K562 (cell line): ENCODE data around the gene RREB1. TPM values are rescaled to one million over a fixed set of nuclear protein-coding genes. Genes with fewer than 3 reads are reported as not detected.

Experiments
- ATAC-seq: fragments of 200-7000 bp; cut with Tn5 transposase; 3 replicates; pipeline ENCODE4 v1.9.1; 2020; ENCODE audit warnings: moderate library complexity
- BruUV-seq: library from RNA; stranded (reverse); fragments of 400-500 nt; replicated peaks from 2 replicates; lab custom pipeline; 2021; lab: Mats Ljungman, UMichigan
- CTCF ChIA-PET: fragments of 300-600 bp; formaldehyde crosslinking; extraction: SDS; loops from one replicate; lab custom pipeline; 2021; ENCODE audit warnings: low intra/inter-chr PET ratio; lab: Yijun Ruan, JAX
- POLR2A ChIA-PET: fragments of 300-600, 350-650 bp; sonication (Branson Sonifier 250); formaldehyde crosslinking; extraction: SDS; loops from one replicate; lab custom pipeline; 2021; ENCODE audit warnings: antibody characterized with exemption, inconsistent platforms; lab: Yijun Ruan, JAX
- DNase-seq, 4 experiments: peaks; one replicate each; pipeline versions ENCODE4 v3.0.0 to v3.0.0-alpha.2; 2011 to 2018; ENCODE audit warnings: low spot score in 3 of 4, mixed read lengths in 3 of 4; ENCODE audit errors: extremely low read depth in 1 of 4
- FAIRE-seq: peaks from 2 replicates; lab custom pipeline; 2011; peaks lifted over from hg19 to GRCh38; lab: Jason Lieb, UNC
- H2AFZ ChIP-seq: 2 replicates; pipeline ENCODE4 v1.6.0; 2011; ENCODE audit warnings: low read depth, low read length, control low read depth, inconsistent platforms
- H3K27ac ChIP-seq: fragments of 200-600 bp; 3 replicates; pipeline ENCODE4 v1.8.0; 2011; ENCODE audit warnings: low read depth, mild to moderate bottlenecking, control low read depth, inconsistent platforms, low read length, moderate library complexity, mixed read lengths; ENCODE audit errors: extremely low read depth
- H3K27me3 ChIP-seq, 2 experiments: fragments of 300-600 bp in 1 of 2; 2 replicates in 1 of 2; 3 replicates in 1 of 2; pipeline versions ENCODE4 v1.6.0 to v1.8.0; 2011; ENCODE audit warnings: inconsistent platforms in 2 of 2, low read length in 2 of 2, mild to moderate bottlenecking in 1 of 2, mixed read lengths in 1 of 2, moderate library complexity in 1 of 2; ENCODE audit not compliant: control insufficient read depth in 2 of 2, insufficient read depth in 2 of 2
- H3K36me3 ChIP-seq: fragments of 300-600 bp; 3 replicates; pipeline ENCODE4 v1.8.0; 2011; ENCODE audit warnings: mild to moderate bottlenecking, low read length, inconsistent platforms; ENCODE audit not compliant: control insufficient read depth, insufficient read depth
- H3K4me1 ChIP-seq, 2 experiments: fragments of 200-600 bp in 1 of 2; replicated peaks in 1 of 2; 2 replicates in 1 of 2; 3 replicates in 1 of 2; pipeline versions ENCODE4 v1.5.1 to v1.8.0; 2011; ENCODE audit warnings: inconsistent platforms in 2 of 2, low read length in 2 of 2, mild to moderate bottlenecking in 1 of 2, mixed read lengths in 1 of 2, moderate library complexity in 1 of 2; ENCODE audit not compliant: control insufficient read depth in 2 of 2, insufficient read depth in 2 of 2
- H3K4me2 ChIP-seq: 2 replicates; pipeline ENCODE4 v1.6.1; 2011; ENCODE audit warnings: low read length, control low read depth, inconsistent platforms, mixed read lengths; ENCODE audit not compliant: insufficient read depth
- H3K4me3 ChIP-seq: fragments of 200-600 bp; sonication (generic), shearing (Covaris generic); 2 replicates; pipeline ENCODE4 v1.5.1; 2016; ENCODE audit warnings: control low read depth, inconsistent platforms
- H3K79me2 ChIP-seq: fragments of 200-600 bp; 3 replicates; pipeline ENCODE4 v1.8.0; 2011; ENCODE audit warnings: low read length, inconsistent platforms; ENCODE audit not compliant: control insufficient read depth, insufficient read depth
- H3K9ac ChIP-seq, 2 experiments: 2 replicates each; pipeline versions ENCODE4 v1.6.0 to v1.6.1; 2011; ENCODE audit warnings: low read depth in 2 of 2, low read length in 2 of 2, control low read depth in 1 of 2, inconsistent platforms in 1 of 2, mild to moderate bottlenecking in 1 of 2, mixed read lengths in 1 of 2; ENCODE audit not compliant: insufficient read depth in 1 of 2
- H3K9me1 ChIP-seq: one replicate; pipeline ENCODE4 v1.6.0; 2011; ENCODE audit warnings: inconsistent platforms, mild to moderate bottlenecking, low read length, moderate library complexity; ENCODE audit not compliant: control insufficient read depth, insufficient read depth
- H3K9me3 ChIP-seq: replicated peaks from 2 replicates; pipeline ENCODE4 v1.5.1; 2011; ENCODE audit warnings: low read depth, low read length, inconsistent platforms; ENCODE audit not compliant: control insufficient read depth, insufficient read depth
- H4K20me1 ChIP-seq: replicated peaks from 2 replicates; pipeline ENCODE4 v1.6.1; 2011; ENCODE audit warnings: low read length, inconsistent platforms, mixed read lengths; ENCODE audit not compliant: control insufficient read depth, insufficient read depth
- BHLHE40 ChIP-seq: IDR thresholded peaks from 2 replicates; pipeline ENCODE4 v1.6.1; 2011; ENCODE audit warnings: low read length, improper control_type of control experiment
- CEBPG ChIP-seq, 3 experiments: fragments of 200-800 bp in 1 of 3; sonication (Bioruptor generic) in 1 of 3; sonication (generic) in 1 of 3; formaldehyde crosslinking in 1 of 3; IDR thresholded peaks in 2 of 3; conservative IDR thresholded peaks in 1 of 3; 2 replicates each; pipeline versions ENCODE4 v1.6.1 to v1.8.0; 2016 to 2022; ENCODE audit warnings: missing compliant biosample characterization in 2 of 3, missing genetic modification characterization in 2 of 3, mild to moderate bottlenecking in 1 of 3, missing genetic modification reagents in 1 of 3
- ELF4 ChIP-seq: fragments of 450-650 bp; formaldehyde crosslinking; IDR thresholded peaks from 2 replicates; pipeline ENCODE4 v1.4.0; 2022; ENCODE audit warnings: missing genetic modification characterization
- ESRRA ChIP-seq: fragments of 450-650 bp; IDR thresholded peaks from 2 replicates; pipeline ENCODE4 v1.6.1; 2014; ENCODE audit warnings: low read depth, mild to moderate bottlenecking, moderate library complexity, borderline replicate concordance
- HDAC8 ChIP-seq: fragments of 450-650 bp; IDR thresholded peaks from 2 replicates; pipeline ENCODE4 v1.6.1; 2016; ENCODE audit warnings: mild to moderate bottlenecking, missing genetic modification characterization, moderate library complexity, missing compliant biosample characterization
- MEIS2 ChIP-seq: fragments of 450-650 bp; IDR thresholded peaks from 2 replicates; pipeline ENCODE4 v1.6.1; 2014; ENCODE audit warnings: mild to moderate bottlenecking; ENCODE audit not compliant: partially characterized antibody
- NR2C1 ChIP-seq, 2 experiments: fragments of 450-650 bp; IDR thresholded peaks; 2 replicates each; pipeline ENCODE4 v1.6.1; 2017; ENCODE audit warnings: mild to moderate bottlenecking in 2 of 2, antibody characterized with exemption in 1 of 2, inconsistent platforms in 1 of 2, missing compliant biosample characterization in 1 of 2, missing genetic modification characterization in 1 of 2
- NR2C2 ChIP-seq, 2 experiments: fragments of 200-800 bp in 1 of 2; sonication (Bioruptor generic) in 1 of 2; sonication (generic) in 1 of 2; formaldehyde crosslinking in 1 of 2; IDR thresholded peaks; 2 replicates each; pipeline versions ENCODE4 v1.6.1 to v1.8.0; 2016 to 2022; ENCODE audit warnings: mild to moderate bottlenecking in 1 of 2, missing compliant biosample characterization in 1 of 2, missing genetic modification characterization in 1 of 2, missing genetic modification reagents in 1 of 2
- POLR2G ChIP-seq: fragments of 200-400 bp; formaldehyde crosslinking; IDR thresholded peaks from 2 replicates; pipeline ENCODE4 v1.6.1; 2017; ENCODE audit warnings: low read depth, mild to moderate bottlenecking, antibody characterized with exemption, low read length, moderate library complexity
- RBM25 ChIP-seq: fragments of 200-400 bp; formaldehyde crosslinking; IDR thresholded peaks from 2 replicates; pipeline ENCODE4 v1.6.1; 2018; ENCODE audit warnings: low read length, low read depth, moderate library complexity; ENCODE audit not compliant: severe bottlenecking
- RCOR1 ChIP-seq, 2 experiments: IDR thresholded peaks; 2 replicates each; pipeline ENCODE4 v1.6.1; 2012; ENCODE audit warnings: low read depth in 2 of 2, low read length in 2 of 2, borderline replicate concordance in 1 of 2, improper control_type of control experiment in 1 of 2
- SREBF1 ChIP-seq: fragments of 150-350 bp; IDR thresholded peaks from 2 replicates; pipeline ENCODE4 v1.6.1; 2014; ENCODE audit warnings: antibody characterized with exemption, low read depth, low read length, borderline replicate concordance
- ZNF175 ChIP-seq: fragments of 200-800 bp; sonication (Bioruptor generic); IDR thresholded peaks from 2 replicates; pipeline ENCODE4 v1.6.1; 2016; ENCODE audit warnings: low read depth, mild to moderate bottlenecking, missing genetic modification characterization, missing compliant biosample characterization
- WGBS: fragments of 100-300 bp; shearing (Covaris generic); methylation state at CpG from one replicate; pipeline ENCODE4 v1.1.6; 2016; ENCODE audit warnings: low coverage, mixed read lengths; ENCODE audit not compliant: insufficient coverage; ENCODE audit errors: missing lambda C conversion rate; 5-methylcytosine and 5-hydroxymethylcytosine counted together
- in situ Hi-C: fragments of 300-500 bp; cut with MboI; formaldehyde crosslinking; loops from 4 replicates; pipeline ENCODE4 v1.15.0; 2018; ENCODE audit warnings: inconsistent platforms, mixed read lengths
- intact Hi-C: fragments of 100-400 bp; cut with micrococcal nuclease; formaldehyde crosslinking; loops from 2 replicates; pipeline ENCODE4 v1.14.2; 2022
- polyA plus RNA-seq, 8 experiments: library from polyadenylated mRNA; depleted of rRNA in 4 of 8; stranded (reverse) in 5 of 8; unstranded in 3 of 8; fragments of >200 nt; fragmentation: Nextera tagmentation in 2 of 8; fragmentation: Illumina TruSeq in 1 of 8; extraction: Ambion mirVana in 2 of 8; extraction: Trizol in 1 of 8; gene quantifications; 2 replicates each; pipeline versions ENCODE4 v1.2.1 to v1.2.3, GENCODE V29; 2011 to 2014; ENCODE audit warnings: inconsistent platforms in 1 of 8, missing spikeins in 1 of 8
- total RNA-seq, 7 experiments: library from RNA; depleted of rRNA in 6 of 7; stranded (reverse); fragments of >200 nt in 6 of 7; fragmentation: Illumina TruSeq in 2 of 7; extraction: Trizol in 2 of 7; gene quantifications; 2 replicates each; pipeline versions ENCODE4 v1.2.1 to v1.2.3, GENCODE V29; 2011 to 2021; ENCODE audit warnings: low replicate concordance in 1 of 7

The RREB1 gene
- total and polyA plus RNA-seq, 9 of the 15 experiments (the other 6 are each of a cell fraction or from before 2014, with no cell fraction given): 3.3 to 64.2 (median 19.3) TPM

- TF ChIP-seq NR2C1 (IDR thresholded peaks at IDR 0.05) (no peak), NR2C1 (tag; IDR thresholded peaks at IDR 0.05) (peak; percentile 71; the same call in 1 of the 2 replicates), BHLHE40 (peak; percentile 94), HDAC8 (tag) (no peak), CEBPG (CRISPR knock-in tag; IDR thresholded peaks at IDR 0.05) (peak; percentile 41; the same call in 1 of the 2 replicates), CEBPG (tag; conservative IDR thresholded peaks at IDR 0.05 in 1 of 2, IDR thresholded peaks at IDR 0.05 in 1 of 2) (no peak), MEIS2 (peak; percentile 22), ZNF175 (CRISPR knock-in tag) (no peak), NR2C2 (CRISPR knock-in tag; IDR thresholded peaks at IDR 0.05) (no peak), NR2C2 (tag; IDR thresholded peaks at IDR 0.05) (peak; percentile 48; the same call in 1 of the 2 replicates)
Measured at GRCh38 chr6:7215131-7215530, 107.4 kb downstream of the RREB1 start (continued).

GRCh38 chr6:7215798-7216231, 108.1 kb downstream of the RREB1 start:
- TF ChIP-seq ELF4 (CRISPR knock-in tag) (no peak), SREBF1 (no peak), RCOR1 (IDR thresholded peaks at IDR 0.05; ENCODE audit: borderline replicate concordance in 1 of 2, low read depth in 2 of 2, low read length in 2 of 2) (no peak), POLR2G (0 out of 2 replicates have a peak, but pooled peaks have one; percentile 19), ESRRA (no peak), RBM25 (no peak)
- no peak for DNase-seq
- peaks cover 29% of the 10 kb centered on the region for H3K79me2 ChIP-seq
- intact Hi-C loops (no loop called here), in situ Hi-C loops (no loop called here)
- no peaks in the 10 kb centered on the region for H3K27me3 ChIP-seq
- no peaks in the 10 kb centered on the region for H3K9me3 ChIP-seq
- ChIA-PET POLR2A (interaction anchor here (1.0 kb wide), 1 partner anchor 300 kb away, joined by 3 read pairs; no protein-coding TSS in a partner anchor), CTCF (no interaction called here)
- BruUV-seq: no TSS peak
- H3K4me3 ChIP-seq: no peak overlapping the region
- peaks cover 92% of the 10 kb centered on the region for H3K36me3 ChIP-seq
- WGBS: 93% methylated on average over 10 of the region's 10 CpGs
- peaks cover 5% of the 10 kb centered on the region for H3K9me1 ChIP-seq
- H3K4me2 ChIP-seq: no peak overlapping the region
- no peak for ATAC-seq
- H3K9ac ChIP-seq: no peak overlapping the region
- FAIRE-seq: no peak
- no peak overlapping the region for H2AFZ ChIP-seq
- H4K20me1 ChIP-seq: no peaks in the 10 kb centered on the region
- no peak overlapping the region for H3K27ac ChIP-seq
- H3K4me1 ChIP-seq: peaks cover 11 to 16% of the 10 kb centered on the region in 2 experiments
